ENCODE measurements around the gene NPLOC4. TPM values are rescaled to one million over a fixed set of nuclear protein-coding genes. Genes with fewer than 3 reads are reported as not detected.
A peak's percentile ranks its signal among the peaks of the same experiment; 100 is the strongest.
"Not testable (repeated sequence)": the region's sequence is repeated elsewhere in the genome, so short reads cannot be mapped to it uniquely, and the experiment has no call there.

The NPLOC4 gene
- total RNA-seq, 1 donor from 2014 or later = 93.3 TPM

GRCh38 chr17:81621494-81622130 is 15.3 kb downstream of the NPLOC4 start:
- Mint-ChIP-seq H3K36me3 (peaks cover 54% of the 10 kb centered on the region), H3K4me1 (no peaks in the 10 kb centered on the region), H3K4me3 (no peak overlapping the region), H3K27me3 (ENCODE audit: low read depth) (no peaks in the 10 kb centered on the region), H3K27ac (no peak overlapping the region), H3K9me3 (peaks cover 17% of the 10 kb centered on the region)
- no peak for TF ChIP-seq CTCF (IDR thresholded peaks at IDR 0.05; ENCODE audit: unreplicated experiment)
- no peak for DNase-seq (ENCODE audit: low spot score in 2 of 2, unreplicated experiment in 2 of 2)

GRCh38 chr17:81618307-81618706 is 18.6 kb downstream of the NPLOC4 start:
- not testable (repeated sequence) for H3K9me3 Mint-ChIP-seq; H3K27ac Mint-ChIP-seq; H3K4me1 Mint-ChIP-seq; H3K4me3 Mint-ChIP-seq; H3K27me3 Mint-ChIP-seq (ENCODE audit: low read depth); DNase-seq (ENCODE audit: low spot score in 2 of 2, unreplicated experiment in 2 of 2)
- H3K36me3 Mint-ChIP-seq = peaks cover 55% of the 10 kb centered on the region

GRCh38 chr17:81616877-81617276 is 20.0 kb downstream of the NPLOC4 start:
- no peak for DNase-seq (ENCODE audit: low spot score in 2 of 2, unreplicated experiment in 2 of 2)
- no peaks in the 10 kb centered on the region for H3K4me1 Mint-ChIP-seq
- H3K4me3 Mint-ChIP-seq = no peak overlapping the region
- no peak overlapping the region for H3K27ac Mint-ChIP-seq
- peaks cover 6% of the 10 kb centered on the region for H3K9me3 Mint-ChIP-seq
- H3K36me3 Mint-ChIP-seq = peaks cover 62% of the 10 kb centered on the region
- no peaks in the 10 kb centered on the region for H3K27me3 Mint-ChIP-seq (ENCODE audit: low read depth)
- TF ChIP-seq CTCF (IDR thresholded peaks at IDR 0.05; ENCODE audit: unreplicated experiment) = no peak

- Mint-ChIP-seq H3K9me3 (peaks cover 6% of the 10 kb centered on the region), H3K4me3 (no peak overlapping the region), H3K4me1 (no peaks in the 10 kb centered on the region), H3K27ac (no peak overlapping the region), H3K36me3 (peaks cover 50% of the 10 kb centered on the region), H3K27me3 (ENCODE audit: low read depth) (no peaks in the 10 kb centered on the region)
- no peak for TF ChIP-seq CTCF (IDR thresholded peaks at IDR 0.05; ENCODE audit: unreplicated experiment)
- DNase-seq (ENCODE audit: low spot score in 2 of 2, unreplicated experiment in 2 of 2) = no peak
These were observed 21.4 kb downstream of the NPLOC4 start for GRCh38 chr17:81615401-81615930.

- DNase-seq (ENCODE audit: low spot score in 2 of 2, unreplicated experiment in 2 of 2) = no peak
- Mint-ChIP-seq H3K4me3 (no peak overlapping the region), H3K27me3 (ENCODE audit: low read depth) (no peaks in the 10 kb centered on the region), H3K36me3 (peaks cover 52% of the 10 kb centered on the region), H3K4me1 (no peaks in the 10 kb centered on the region), H3K27ac (peak overlapping the region; percentile 3), H3K9me3 (peaks cover 6% of the 10 kb centered on the region)
- no peak for TF ChIP-seq CTCF (IDR thresholded peaks at IDR 0.05; ENCODE audit: unreplicated experiment)
These were observed 24.5 kb downstream of the NPLOC4 start for GRCh38 chr17:81612172-81612970.

Measured in mesothelial cell of epicardium (in vitro differentiated cells).